ENCODE data around the gene CMIP. TPM values are rescaled to one million over a fixed set of nuclear protein-coding genes. Genes with fewer than 3 reads are reported as not detected.
"Not testable (repeated sequence)": the region's sequence is repeated elsewhere in the genome, so short reads cannot be mapped to it uniquely, and the experiment has no call there.

The CMIP gene
- total RNA-seq, 2 experiments from 2014 or later: 26.3 to 29.1 TPM

DNA sequence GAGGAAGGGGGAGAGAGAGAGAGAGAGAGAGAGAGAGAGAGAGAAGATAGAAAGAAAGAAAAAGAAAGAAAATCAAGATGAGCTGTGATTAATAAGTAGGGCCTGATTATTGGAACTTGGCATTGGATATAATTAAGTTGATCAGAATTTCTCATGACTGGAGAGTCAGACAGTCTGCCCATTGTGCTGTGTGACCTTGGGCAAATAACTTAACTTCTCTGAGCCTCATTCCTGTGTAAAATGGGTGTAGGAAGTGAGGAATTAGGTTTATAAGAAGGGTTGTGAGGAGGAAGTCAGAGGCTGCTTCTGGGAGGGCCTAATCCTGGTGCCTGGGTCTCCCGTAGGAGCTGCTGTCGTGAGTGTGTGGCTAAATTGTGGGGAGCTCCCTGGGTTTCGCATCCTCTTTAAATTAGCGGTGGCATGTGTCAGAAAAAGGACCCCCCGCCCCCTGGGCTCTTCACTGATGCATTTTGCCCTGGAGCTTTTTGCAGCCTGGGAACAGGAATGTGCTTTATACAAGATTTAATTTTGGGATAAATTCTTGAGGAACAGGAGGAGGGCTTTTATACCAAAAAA, 76.0 kb downstream of the CMIP start:
- ChIA-PET CTCF (no interaction called here), POLR2A (interaction anchor here (0.6 to 0.9 kb wide), 3 partner anchors 75 to 128 kb away, joined by 3 to 4 read pairs (median 3); no protein-coding TSS in a partner anchor)

DNA sequence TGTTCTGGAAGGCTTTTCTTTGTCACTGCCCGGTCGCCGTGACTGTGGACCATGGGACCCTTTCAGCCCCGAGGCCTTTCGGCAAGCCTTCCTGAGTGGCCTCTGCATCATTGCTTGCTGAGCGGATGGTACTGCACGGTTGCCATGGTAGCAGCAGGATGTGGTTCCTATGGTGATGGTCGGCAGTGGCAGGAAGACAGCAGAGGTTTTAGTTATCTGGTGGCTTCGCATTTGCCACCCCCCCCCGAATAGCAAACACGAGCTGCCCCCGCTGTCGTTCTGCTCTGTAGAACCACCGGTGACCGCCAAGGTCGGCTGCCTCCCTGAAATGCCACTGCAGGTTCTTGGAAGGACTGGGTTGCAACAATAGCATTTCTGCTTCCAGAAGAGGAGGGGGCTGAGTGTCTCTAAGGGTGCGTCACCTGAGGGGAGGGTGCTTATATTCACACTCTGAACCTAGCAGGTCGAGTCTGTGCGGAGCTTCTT, 76.6 kb downstream of the CMIP start:
- POLR2A ChIA-PET: interaction anchor here (0.6 to 0.9 kb wide), 3 partner anchors 75 to 128 kb away, joined by 3 to 4 read pairs (median 3); no protein-coding TSS in a partner anchor

DNA sequence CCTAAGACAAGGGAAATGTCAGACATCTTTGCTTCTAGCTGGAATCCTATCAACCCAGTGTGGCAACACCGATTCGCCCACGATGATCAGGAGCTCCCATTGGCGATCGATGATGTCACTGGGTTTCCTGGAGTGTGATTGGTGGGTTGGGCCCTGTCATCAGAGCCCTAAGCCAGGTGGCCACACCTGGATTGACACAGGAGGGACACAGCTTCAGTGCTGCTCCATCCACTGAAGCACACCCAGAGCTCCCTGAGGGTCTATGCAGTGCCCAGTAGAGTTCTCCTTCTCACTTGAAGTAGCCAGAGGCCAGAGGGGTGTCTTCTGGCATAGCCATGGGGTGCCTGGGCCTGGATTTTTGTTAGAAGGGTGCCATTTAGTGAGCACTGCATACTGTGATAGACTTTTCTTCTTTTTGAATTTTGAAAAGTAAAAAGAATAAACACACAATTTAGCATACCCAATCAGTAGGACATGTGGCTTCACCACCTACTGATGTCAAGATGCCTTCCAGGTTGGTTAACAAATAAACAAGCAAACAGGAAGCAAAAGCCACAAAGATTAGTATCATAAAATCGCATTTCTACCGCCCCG, 77.6 kb downstream of the CMIP start:
- POLR2A ChIA-PET: interaction anchor here (0.5 kb wide), 1 partner anchor 15 kb away, joined by 12 read pairs; no protein-coding TSS in a partner anchor
- CTCF ChIA-PET: no interaction called here

More for the DNA sequence above, 76.6 kb downstream of the CMIP start:
- CTCF ChIA-PET: no interaction called here

- CTCF ChIA-PET, POLR2A ChIA-PET: not testable (repeated sequence)
Observed at GRCh38 chr16:81522851-81523250, 78.2 kb downstream of the CMIP start.

DNA sequence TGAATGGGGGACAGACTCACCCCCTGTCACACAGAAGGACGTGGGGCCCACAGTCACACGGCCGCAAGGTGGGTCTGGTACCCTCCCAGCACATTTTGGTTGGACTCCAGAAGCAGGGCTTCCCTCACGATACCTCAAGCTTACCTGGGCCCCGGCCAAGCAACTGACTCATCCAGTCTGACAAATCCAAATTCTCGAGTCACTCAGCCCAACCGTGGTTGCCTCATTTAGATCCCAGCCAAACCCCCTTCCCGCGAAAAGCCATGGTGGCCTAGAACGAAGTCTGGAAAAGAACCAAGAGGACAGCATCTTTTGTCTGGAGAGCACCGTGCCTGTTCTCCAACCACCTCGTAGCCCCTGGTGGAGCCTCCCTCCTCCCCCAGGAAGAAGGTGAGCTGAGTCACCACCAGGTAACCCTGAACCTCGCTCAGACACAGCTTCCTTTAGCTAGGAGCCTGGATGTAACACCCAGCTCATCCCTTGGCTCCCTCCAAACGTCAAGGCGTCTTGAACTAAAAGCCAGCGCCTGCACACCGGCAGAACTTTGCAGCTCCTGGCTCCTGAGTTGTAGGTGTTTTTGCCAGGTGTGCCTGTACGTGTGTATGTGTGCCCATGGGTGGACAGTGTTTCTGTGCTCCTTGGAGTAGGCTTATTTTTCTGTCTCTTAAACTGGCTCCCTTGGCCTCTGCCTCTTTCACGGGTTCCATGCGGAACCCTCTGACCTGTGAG, 78.9 kb downstream of the CMIP start:
- POLR2A ChIA-PET: no interaction called here

DNA sequence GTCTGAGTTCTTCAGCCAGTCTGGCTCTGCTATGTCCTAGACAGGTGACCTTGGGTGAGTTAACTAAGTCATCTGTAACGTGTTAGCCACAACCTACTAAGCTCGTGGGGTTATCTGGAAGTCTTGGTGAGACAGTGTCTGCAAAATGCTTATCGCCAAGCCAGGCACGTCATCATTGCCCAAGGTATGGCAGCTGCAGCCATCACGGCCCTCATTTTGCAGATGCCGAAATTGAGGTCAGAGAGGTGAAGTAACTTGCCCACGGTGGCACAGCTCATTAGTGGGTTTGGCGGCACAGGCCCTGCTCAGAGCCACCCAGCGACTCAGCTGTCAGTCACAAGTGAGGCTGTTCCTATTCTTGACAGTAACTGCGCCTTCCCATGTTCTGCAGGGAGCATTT, 79.8 kb downstream of the CMIP start:
- POLR2A ChIA-PET: interaction anchor here (0.6 kb wide), 1 partner anchor 17 kb away, joined by 3 read pairs; no protein-coding TSS in a partner anchor
- CTCF ChIA-PET: no interaction called here

More for the DNA sequence above, 78.9 kb downstream of the CMIP start:
- CTCF ChIA-PET: no interaction called here

DNA sequence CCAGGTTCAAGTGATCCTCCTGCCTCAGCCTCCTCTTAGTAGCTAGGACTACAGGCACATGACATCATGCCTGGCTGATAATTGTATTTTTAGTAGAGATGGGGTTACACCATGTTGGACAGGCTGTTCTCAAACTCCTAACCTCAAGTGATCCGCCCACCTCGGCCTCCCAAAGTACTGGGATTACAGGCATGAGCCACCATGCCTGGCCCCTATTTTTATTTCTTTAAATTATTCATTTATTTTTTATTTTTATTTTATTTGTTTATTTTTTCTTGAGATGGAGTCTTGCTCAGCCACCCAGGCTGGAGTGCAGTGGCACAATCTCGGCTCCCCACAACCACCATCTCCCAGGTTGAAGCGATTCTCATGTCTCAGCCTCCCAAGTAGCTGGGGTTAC, 80.3 kb downstream of the CMIP start:
- CTCF ChIA-PET: not testable (repeated sequence)
- POLR2A ChIA-PET: interaction anchor here (0.6 to 0.7 kb wide), 2 partner anchors 18 to 19 kb away, joined by 3 read pairs; no protein-coding TSS in a partner anchor

DNA sequence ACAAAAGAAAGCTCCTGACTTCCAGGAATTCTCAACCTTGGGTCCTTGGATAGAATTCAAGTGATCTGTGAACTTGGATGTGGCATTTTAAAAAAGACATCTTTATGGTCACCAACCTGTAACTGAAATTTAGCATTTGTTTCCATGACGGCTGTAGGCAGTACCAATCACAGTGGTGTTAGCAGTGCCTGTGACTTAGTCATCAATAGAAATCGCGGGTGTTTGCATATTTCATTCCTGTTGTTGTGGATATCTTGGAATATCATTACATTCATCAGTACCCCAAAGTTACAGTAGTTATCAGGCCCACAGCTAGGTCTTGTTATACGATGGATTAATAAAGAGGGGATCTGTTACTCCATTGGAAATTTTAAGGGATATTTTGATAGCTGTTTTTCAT, 81.6 kb downstream of the CMIP start:
- ChIA-PET POLR2A (interaction anchor here (1.1 kb wide), 1 partner anchor 90 kb away, joined by 3 read pairs; no protein-coding TSS in a partner anchor), CTCF (interaction anchor here (1.1 kb wide), 1 partner anchor 197 kb away, joined by 3 read pairs; no protein-coding TSS in a partner anchor)

GRCh38 chr16:81526935-81527334, 82.3 kb downstream of the CMIP start:
- ChIA-PET POLR2A (interaction anchor here (1.1 kb wide), 1 partner anchor 89 kb away, joined by 3 read pairs; no protein-coding TSS in a partner anchor), CTCF (no interaction called here)

GRCh38 chr16:81527477-81528178, 83.0 kb downstream of the CMIP start:
- ChIA-PET POLR2A (interaction anchor here (1.1 kb wide), 1 partner anchor 88 kb away, joined by 3 read pairs; no protein-coding TSS in a partner anchor), CTCF (no interaction called here)

DNA sequence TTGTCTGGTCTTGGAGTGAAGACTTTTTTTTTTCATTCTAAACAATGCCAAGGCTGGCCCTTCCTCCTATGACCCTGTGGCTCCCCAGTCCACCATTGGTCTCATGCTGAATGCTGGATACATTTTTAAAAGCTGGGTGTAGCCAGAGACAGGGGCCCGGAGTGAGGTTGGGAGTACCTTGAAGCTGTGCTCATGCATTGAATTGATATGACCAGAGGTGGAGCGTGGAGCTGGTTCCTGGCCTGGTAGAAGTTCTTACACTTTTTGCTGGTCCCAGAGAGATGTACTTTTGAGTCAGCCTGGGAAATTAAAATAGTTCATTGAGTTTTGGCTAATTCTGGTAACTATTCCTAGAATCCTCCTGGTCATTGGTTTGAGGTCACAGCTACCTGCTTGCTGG, 83.6 kb downstream of the CMIP start:
- CTCF ChIA-PET: interaction anchor here (0.6 to 0.9 kb wide), 2 partner anchors 23 to 328 kb away, joined by 3 to 5 read pairs; no protein-coding TSS in a partner anchor

GRCh38 chr16:81530296-81530721, 85.7 kb downstream of the CMIP start:
- CTCF ChIA-PET: no interaction called here
- POLR2A ChIA-PET: no interaction called here

More for the DNA sequence above, 83.6 kb downstream of the CMIP start:
- POLR2A ChIA-PET: no interaction called here

- ChIA-PET POLR2A (no interaction called here), CTCF (no interaction called here)
Observed at GRCh38 chr16:81530814-81531213, 86.2 kb downstream of the CMIP start.

GRCh38 chr16:81531419-81531821, 86.8 kb downstream of the CMIP start:
- ChIA-PET CTCF (no interaction called here), POLR2A (no interaction called here)

- ChIA-PET CTCF (no interaction called here), POLR2A (no interaction called here)
Observed at GRCh38 chr16:81532491-81533174, 88.0 kb downstream of the CMIP start.

GRCh38 chr16:81533175-81533507, 88.5 kb downstream of the CMIP start:
- POLR2A ChIA-PET: no interaction called here
- CTCF ChIA-PET: no interaction called here

- POLR2A ChIA-PET: no interaction called here
- CTCF ChIA-PET: interaction anchor here (0.9 kb wide), 1 partner anchor 8 kb away, joined by 3 read pairs; no protein-coding TSS in a partner anchor
Observed at GRCh38 chr16:81535679-81536360, 91.2 kb downstream of the CMIP start.

GRCh38 chr16:81536648-81537047, 92.0 kb downstream of the CMIP start:
- ChIA-PET CTCF (no interaction called here), POLR2A (no interaction called here)
